Measurements from ENCODE around the gene GSX2. TPM values are rescaled to one million over a fixed set of nuclear protein-coding genes. Genes with fewer than 3 reads are reported as not detected.
"Not testable (repeated sequence)": the region's sequence is repeated elsewhere in the genome, so short reads cannot be mapped to it uniquely, and the experiment has no call there.

GSX2 gene
- polyA plus RNA-seq, 2 donors: not detected

GRCh38 chr4:54110019-54110416, 10.1 kb downstream of the GSX2 start:
- no peak overlapping the region for H3K27ac ChIP-seq (ENCODE audit: low read depth in 2 of 2, low read length in 1 of 2)
- peaks cover 0 to 3% of the 10 kb centered on the region in 2 donors for H3K27me3 ChIP-seq (ENCODE audit: control insufficient read depth in 1 of 2, insufficient read depth in 2 of 2, low read length in 2 of 2)
- no peaks in the 10 kb centered on the region for H3K36me3 ChIP-seq (ENCODE audit: control insufficient read depth in 2 of 2, insufficient read depth in 2 of 2, low read length in 1 of 2)
- no peaks in the 10 kb centered on the region for H3K9me3 ChIP-seq (ENCODE audit: control insufficient read depth in 2 of 2, insufficient read depth in 1 of 2, low read depth in 1 of 2, low read length in 1 of 2)
- H3K4me3 ChIP-seq (ENCODE audit: low read depth in 1 of 2, low read length in 2 of 2): no peak overlapping the region
- peaks cover 4 to 7% of the 10 kb centered on the region in 2 donors for H3K4me1 ChIP-seq (ENCODE audit: control insufficient read depth in 2 of 2, insufficient read depth in 2 of 2, low read length in 1 of 2)
- WGBS, 2 donors: 31 to 44% methylated on average over 10 of the region's 10 CpGs

- WGBS, 2 donors: 82 to 88% methylated on average over 1 of the region's 1 CpG
- not testable (repeated sequence) for H3K27me3 ChIP-seq (ENCODE audit: control insufficient read depth in 1 of 2, insufficient read depth in 2 of 2, low read length in 2 of 2)
These were observed 13.2 kb downstream of the GSX2 start for GRCh38 chr4:54113206-54113605.

GRCh38 chr4:54116246-54116645, 16.3 kb downstream of the GSX2 start:
- H3K4me1 ChIP-seq (ENCODE audit: control insufficient read depth in 2 of 2, insufficient read depth in 2 of 2, low read length in 1 of 2); H3K27me3 ChIP-seq (ENCODE audit: control insufficient read depth in 1 of 2, insufficient read depth in 2 of 2, low read length in 2 of 2); H3K4me3 ChIP-seq (ENCODE audit: low read depth in 1 of 2, low read length in 2 of 2); H3K36me3 ChIP-seq (ENCODE audit: control insufficient read depth in 2 of 2, insufficient read depth in 2 of 2, low read length in 1 of 2); H3K9me3 ChIP-seq (ENCODE audit: control insufficient read depth in 2 of 2, insufficient read depth in 1 of 2, low read depth in 1 of 2, low read length in 1 of 2); H3K27ac ChIP-seq (ENCODE audit: low read depth in 2 of 2, low read length in 1 of 2): not testable (repeated sequence)
- WGBS, 2 donors: 86 to 88% methylated on average over 6 of the region's 6 CpGs

More at GRCh38 chr4:54113206-54113605, 13.2 kb downstream of the GSX2 start:
- H3K4me1 ChIP-seq (ENCODE audit: control insufficient read depth in 2 of 2, insufficient read depth in 2 of 2, low read length in 1 of 2); H3K4me3 ChIP-seq (ENCODE audit: low read depth in 1 of 2, low read length in 2 of 2); H3K27ac ChIP-seq (ENCODE audit: low read depth in 2 of 2, low read length in 1 of 2); H3K9me3 ChIP-seq (ENCODE audit: control insufficient read depth in 2 of 2, insufficient read depth in 1 of 2, low read depth in 1 of 2, low read length in 1 of 2); H3K36me3 ChIP-seq (ENCODE audit: control insufficient read depth in 2 of 2, insufficient read depth in 2 of 2, low read length in 1 of 2): not testable (repeated sequence)

GRCh38 chr4:54118850-54119589, 19.1 kb downstream of the GSX2 start:
- H3K4me3 ChIP-seq (ENCODE audit: low read depth in 1 of 2, low read length in 2 of 2): no peak overlapping the region
- H3K27me3 ChIP-seq (ENCODE audit: control insufficient read depth in 1 of 2, insufficient read depth in 2 of 2, low read length in 2 of 2): peaks cover 0 to 4% of the 10 kb centered on the region in 2 donors
- H3K36me3 ChIP-seq (ENCODE audit: control insufficient read depth in 2 of 2, insufficient read depth in 2 of 2, low read length in 1 of 2): no peaks in the 10 kb centered on the region
- H3K4me1 ChIP-seq (ENCODE audit: control insufficient read depth in 2 of 2, insufficient read depth in 2 of 2, low read length in 1 of 2): no peaks in the 10 kb centered on the region
- H3K27ac ChIP-seq (ENCODE audit: low read depth in 2 of 2, low read length in 1 of 2): no peak overlapping the region
- WGBS, 2 donors: 69 to 72% methylated on average over 5 of the region's 5 CpGs
- no peaks in the 10 kb centered on the region for H3K9me3 ChIP-seq (ENCODE audit: control insufficient read depth in 2 of 2, insufficient read depth in 1 of 2, low read depth in 1 of 2, low read length in 1 of 2)

GRCh38 chr4:54120518-54120917, 20.6 kb downstream of the GSX2 start:
- Histone ChIP-seq H3K4me1 (ENCODE audit: control insufficient read depth in 2 of 2, insufficient read depth in 2 of 2, low read length in 1 of 2) (no peaks in the 10 kb centered on the region), H3K27me3 (ENCODE audit: control insufficient read depth in 1 of 2, insufficient read depth in 2 of 2, low read length in 2 of 2) (peaks cover 0 to 4% of the 10 kb centered on the region in 2 donors), H3K36me3 (ENCODE audit: control insufficient read depth in 2 of 2, insufficient read depth in 2 of 2, low read length in 1 of 2) (no peaks in the 10 kb centered on the region), H3K9me3 (ENCODE audit: control insufficient read depth in 2 of 2, insufficient read depth in 1 of 2, low read depth in 1 of 2, low read length in 1 of 2) (no peaks in the 10 kb centered on the region), H3K27ac (ENCODE audit: low read depth in 2 of 2, low read length in 1 of 2) (no peak overlapping the region), H3K4me3 (ENCODE audit: low read depth in 1 of 2, low read length in 2 of 2) (no peak overlapping the region)

GRCh38 chr4:54127660-54128059, 27.7 kb downstream of the GSX2 start:
- Histone ChIP-seq H3K27me3 (ENCODE audit: control insufficient read depth in 1 of 2, insufficient read depth in 2 of 2, low read length in 2 of 2) (no peaks in the 10 kb centered on the region), H3K9me3 (ENCODE audit: control insufficient read depth in 2 of 2, insufficient read depth in 1 of 2, low read depth in 1 of 2, low read length in 1 of 2) (no peaks in the 10 kb centered on the region), H3K4me3 (ENCODE audit: low read depth in 1 of 2, low read length in 2 of 2) (no peak overlapping the region), H3K36me3 (ENCODE audit: control insufficient read depth in 2 of 2, insufficient read depth in 2 of 2, low read length in 1 of 2) (no peaks in the 10 kb centered on the region), H3K4me1 (ENCODE audit: control insufficient read depth in 2 of 2, insufficient read depth in 2 of 2, low read length in 1 of 2) (no peaks in the 10 kb centered on the region), H3K27ac (ENCODE audit: low read depth in 2 of 2, low read length in 1 of 2) (no peak overlapping the region)
- WGBS, 2 donors: 100% methylated on average over 1 of the region's 1 CpG

GRCh38 chr4:54128694-54129093, 28.7 kb downstream of the GSX2 start:
- H3K27me3 ChIP-seq (ENCODE audit: control insufficient read depth in 1 of 2, insufficient read depth in 2 of 2, low read length in 2 of 2); H3K4me3 ChIP-seq (ENCODE audit: low read depth in 1 of 2, low read length in 2 of 2); H3K4me1 ChIP-seq (ENCODE audit: control insufficient read depth in 2 of 2, insufficient read depth in 2 of 2, low read length in 1 of 2); H3K27ac ChIP-seq (ENCODE audit: low read depth in 2 of 2, low read length in 1 of 2); H3K9me3 ChIP-seq (ENCODE audit: control insufficient read depth in 2 of 2, insufficient read depth in 1 of 2, low read depth in 1 of 2, low read length in 1 of 2); H3K36me3 ChIP-seq (ENCODE audit: control insufficient read depth in 2 of 2, insufficient read depth in 2 of 2, low read length in 1 of 2): not testable (repeated sequence)
- WGBS, 2 donors: 73 to 93% methylated on average over 2 of the region's 2 CpGs

- Histone ChIP-seq H3K4me3 (ENCODE audit: low read depth in 1 of 2, low read length in 2 of 2) (no peak overlapping the region), H3K4me1 (ENCODE audit: control insufficient read depth in 2 of 2, insufficient read depth in 2 of 2, low read length in 1 of 2) (no peaks in the 10 kb centered on the region), H3K36me3 (ENCODE audit: control insufficient read depth in 2 of 2, insufficient read depth in 2 of 2, low read length in 1 of 2) (no peaks in the 10 kb centered on the region), H3K27ac (ENCODE audit: low read depth in 2 of 2, low read length in 1 of 2) (no peak overlapping the region), H3K9me3 (ENCODE audit: control insufficient read depth in 2 of 2, insufficient read depth in 1 of 2, low read depth in 1 of 2, low read length in 1 of 2) (no peaks in the 10 kb centered on the region), H3K27me3 (ENCODE audit: control insufficient read depth in 1 of 2, insufficient read depth in 2 of 2, low read length in 2 of 2) (no peaks in the 10 kb centered on the region)
- 54 to 59% methylated on average over 4 of the region's 4 CpGs for WGBS, 2 donors
These were observed 39.4 kb downstream of the GSX2 start for GRCh38 chr4:54139332-54139731.

- no peaks in the 10 kb centered on the region for H3K36me3 ChIP-seq (ENCODE audit: control insufficient read depth in 2 of 2, insufficient read depth in 2 of 2, low read length in 1 of 2)
- H3K27ac ChIP-seq (ENCODE audit: low read depth in 2 of 2, low read length in 1 of 2): no peak overlapping the region
- H3K4me1 ChIP-seq (ENCODE audit: control insufficient read depth in 2 of 2, insufficient read depth in 2 of 2, low read length in 1 of 2): no peaks in the 10 kb centered on the region
- H3K9me3 ChIP-seq (ENCODE audit: control insufficient read depth in 2 of 2, insufficient read depth in 1 of 2, low read depth in 1 of 2, low read length in 1 of 2): no peaks in the 10 kb centered on the region
- WGBS, 2 donors: 86 to 100% methylated on average over 1 of the region's 1 CpG
- no peak overlapping the region for H3K4me3 ChIP-seq (ENCODE audit: low read depth in 1 of 2, low read length in 2 of 2)
- no peaks in the 10 kb centered on the region for H3K27me3 ChIP-seq (ENCODE audit: control insufficient read depth in 1 of 2, insufficient read depth in 2 of 2, low read length in 2 of 2)
These were observed 40.3 kb downstream of the GSX2 start for GRCh38 chr4:54140287-54140686.

GRCh38 chr4:54144199-54144598, 44.2 kb downstream of the GSX2 start:
- Histone ChIP-seq H3K27ac (ENCODE audit: low read depth in 2 of 2, low read length in 1 of 2) (no peak overlapping the region), H3K4me1 (ENCODE audit: control insufficient read depth in 2 of 2, insufficient read depth in 2 of 2, low read length in 1 of 2) (no peaks in the 10 kb centered on the region), H3K9me3 (ENCODE audit: control insufficient read depth in 2 of 2, insufficient read depth in 1 of 2, low read depth in 1 of 2, low read length in 1 of 2) (peaks cover 0 to 2% of the 10 kb centered on the region in 2 donors), H3K27me3 (ENCODE audit: control insufficient read depth in 1 of 2, insufficient read depth in 2 of 2, low read length in 2 of 2) (no peaks in the 10 kb centered on the region), H3K36me3 (ENCODE audit: control insufficient read depth in 2 of 2, insufficient read depth in 2 of 2, low read length in 1 of 2) (no peaks in the 10 kb centered on the region), H3K4me3 (ENCODE audit: low read depth in 1 of 2, low read length in 2 of 2) (no peak overlapping the region)
- 78 to 94% methylated on average over 2 of the region's 2 CpGs for WGBS, 2 donors
